Vagina (tissue), 2 donors: ENCODE measurements around the gene RFX2. TPM values are rescaled to one million over a fixed set of nuclear protein-coding genes. Genes with fewer than 3 reads are reported as not detected.

Experiments used
- DNase-seq, 2 donors: peaks; one replicate each; pipeline ENCODE4 v3.0.0-alpha.2; 2017; ENCODE audit errors: extremely low spot score in 2 of 2
- H3K27ac ChIP-seq: fragments of 200-600 bp; sonication (generic); one replicate; pipeline ENCODE4 v1.5.1; 2019
- H3K27me3 ChIP-seq: fragments of 200-600 bp; sonication (generic); one replicate; pipeline ENCODE4 v1.5.1; 2019
- H3K36me3 ChIP-seq, 2 donors: fragments of 200-600 bp; sonication (generic); one replicate each; pipeline ENCODE4 v1.5.1; 2017 to 2019
- H3K4me1 ChIP-seq: fragments of 200-600 bp; sonication (generic); one replicate; pipeline ENCODE4 v1.5.1; 2019
- H3K4me3 ChIP-seq, 2 donors: fragments of 200-600 bp; sonication (generic); 1 replicate in 1 of 2; 2 replicates in 1 of 2; pipeline ENCODE4 v1.5.1; 2016 to 2019
- H3K9me3 ChIP-seq: fragments of 200-600 bp; sonication (generic); one replicate; pipeline ENCODE4 v1.5.1; 2019
- CTCF ChIP-seq, 3 experiments: fragments of 450-650 bp in 2 of 3; fragments of 200-600 bp in 1 of 3; sonication (generic) in 1 of 3; IDR thresholded peaks; one replicate each; pipeline ENCODE4 v1.5.1; 2017 to 2019; ENCODE audit warnings: antibody characterized with exemption in 3 of 3, mild to moderate bottlenecking in 2 of 3, moderate library complexity in 2 of 3
- POLR2A ChIP-seq, 2 donors: fragments of 450-650 bp; IDR thresholded peaks; one replicate each; pipeline ENCODE4 v1.6.1; 2017; ENCODE audit warnings: antibody characterized with exemption in 2 of 2, mild to moderate bottlenecking in 2 of 2, moderate library complexity in 2 of 2
- POLR2AphosphoS5 ChIP-seq, 2 donors: sonication (generic); formaldehyde crosslinking; IDR thresholded peaks; one replicate each; pipeline ENCODE4 v1.9.0; 2017; ENCODE audit warnings: antibody characterized with exemption in 2 of 2, mild to moderate bottlenecking in 2 of 2, low read depth in 1 of 2; ENCODE audit not compliant: insufficient read depth in 1 of 2
- intact Hi-C: fragments of 100-400 bp; cut with DNase I; formaldehyde crosslinking; loops from one replicate; pipeline ENCODE4 v1.15.1; 2023
- total RNA-seq: library from RNA; depleted of rRNA; stranded (reverse); fragments of >200 nt; gene quantifications from one replicate; pipeline ENCODE4 v1.2.3, GENCODE V29; 2016

The RFX2 gene
- total RNA-seq, 1 donor from 2014 or later, result 12.0 TPM

GRCh38 chr19:5943623-5944022 lies 166.7 kb downstream of the RFX2 start:
- TF ChIP-seq CTCF (IDR thresholded peaks at IDR 0.05), result no peak
- TF ChIP-seq POLR2AphosphoS5 (IDR thresholded peaks at IDR 0.05; ENCODE audit: insufficient read depth in 1 of 2, low read depth in 1 of 2), result no peak
- TF ChIP-seq POLR2A (IDR thresholded peaks at IDR 0.05), result no peak
- no peak overlapping the region for H3K27ac ChIP-seq
- peaks cover 0 to 12% of the 10 kb centered on the region in 2 donors for H3K36me3 ChIP-seq
- no peaks in the 10 kb centered on the region for H3K27me3 ChIP-seq
- no peak for DNase-seq
- H3K4me1 ChIP-seq, result peaks cover 28% of the 10 kb centered on the region
- no peaks in the 10 kb centered on the region for H3K9me3 ChIP-seq
- no peak overlapping the region for H3K4me3 ChIP-seq
- intact Hi-C loops, result no loop called here

Other genes starting within 250 kb of the RFX2 start
- not detected for gene FUT5, start 240.0 kb downstream of the RFX2 start, total RNA-seq
- gene NDUFA11, start 206.7 kb downstream of the RFX2 start, total RNA-seq, result 318 TPM
- 7.9 TPM for gene VMAC, start 205.6 kb downstream of the RFX2 start, total RNA-seq
- gene CAPS, start 196.2 kb downstream of the RFX2 start, total RNA-seq, result 35.8 TPM
- gene RANBP3, start 132.4 kb downstream of the RFX2 start, total RNA-seq, result 110 TPM
- not detected for gene ACSBG2, start 25.2 kb upstream of the RFX2 start, total RNA-seq
- gene MLLT1, start 169.5 kb upstream of the RFX2 start, total RNA-seq, result 25.5 TPM
- not detected for gene ACER1, start 223.1 kb upstream of the RFX2 start, total RNA-seq